CD14-positive monocyte (primary cell): Measurements from ENCODE around the gene FLYWCH2. TPM values are rescaled to one million over a fixed set of nuclear protein-coding genes. Genes with fewer than 3 reads are reported as not detected.

ENCODE experiments used
- DNase-seq, 3 donors: peaks; one replicate each; pipeline ENCODE4 v3.0.0-alpha.2; 2011 to 2022
- H2AFZ ChIP-seq: 2 replicates; pipeline ENCODE4 v1.6.0; 2012; ENCODE audit warnings: mild to moderate bottlenecking, low read depth, low read length, inconsistent platforms; ENCODE audit not compliant: insufficient read depth, poor library complexity, severe bottlenecking
- H3K27ac ChIP-seq, 2 donors: 1 replicate in 1 of 2; 2 replicates in 1 of 2; pipeline ENCODE4 v1.5.1; 2012 to 2013; ENCODE audit warnings: low read length in 2 of 2, control low read depth in 1 of 2, inconsistent platforms in 1 of 2, low read depth in 1 of 2, mild to moderate bottlenecking in 1 of 2
- H3K27me3 ChIP-seq, 2 donors: one replicate each; pipeline versions ENCODE4 v1.6.0 to v1.6.1; 2011 to 2013; ENCODE audit warnings: low read length in 2 of 2; ENCODE audit not compliant: control insufficient read depth in 2 of 2, insufficient read depth in 2 of 2
- H3K36me3 ChIP-seq, 2 donors: replicated peaks in 1 of 2; 1 replicate in 1 of 2; 2 replicates in 1 of 2; pipeline versions ENCODE4 v1.5.1 to v1.6.1; 2012 to 2013; ENCODE audit warnings: low read length in 2 of 2, control low read depth in 1 of 2, inconsistent platforms in 1 of 2, mild to moderate bottlenecking in 1 of 2; ENCODE audit not compliant: insufficient read depth in 2 of 2, control insufficient read depth in 1 of 2
- H3K4me1 ChIP-seq, 2 donors: 1 replicate in 1 of 2; 2 replicates in 1 of 2; pipeline versions ENCODE4 v1.5.1 to v1.6.1; 2012 to 2013; ENCODE audit warnings: low read length in 2 of 2, control low read depth in 1 of 2, inconsistent platforms in 1 of 2, mild to moderate bottlenecking in 1 of 2, moderate library complexity in 1 of 2; ENCODE audit not compliant: insufficient read depth in 2 of 2, control insufficient read depth in 1 of 2
- H3K4me2 ChIP-seq: replicated peaks from 2 replicates; pipeline ENCODE3; 2012; ENCODE audit warnings: low read length, moderate library complexity, mild to moderate bottlenecking; ENCODE audit not compliant: poor library complexity, severe bottlenecking; ENCODE audit errors: extremely low read depth
- H3K4me3 ChIP-seq, 3 experiments: fragments of 200-600 bp in 1 of 3; sonication (generic) in 1 of 3; replicated peaks in 1 of 3; 1 replicate in 2 of 3; 2 replicates in 1 of 3; pipeline ENCODE4 v1.5.1; 2011 to 2013; ENCODE audit warnings: low read length in 3 of 3, mild to moderate bottlenecking in 3 of 3, control low read depth in 2 of 3, low read depth in 2 of 3, inconsistent platforms in 1 of 3, moderate library complexity in 1 of 3
- H3K79me2 ChIP-seq: 2 replicates; pipeline ENCODE4 v1.6.0; 2012; ENCODE audit warnings: mild to moderate bottlenecking, control low read depth, inconsistent platforms, low read length, moderate library complexity; ENCODE audit not compliant: insufficient read depth
- H3K9ac ChIP-seq: 2 replicates; pipeline ENCODE4 v1.6.0; 2017; ENCODE audit warnings: low read length, mild to moderate bottlenecking; ENCODE audit not compliant: insufficient read depth, poor library complexity, severe bottlenecking
- H3K9me3 ChIP-seq, 2 donors: replicated peaks in 1 of 2; 1 replicate in 1 of 2; 2 replicates in 1 of 2; pipeline versions ENCODE4 v1.5.1 to v1.6.1; 2012 to 2013; ENCODE audit warnings: low read length in 2 of 2, control low read depth in 1 of 2; ENCODE audit not compliant: control insufficient read depth in 1 of 2, insufficient read depth in 1 of 2
- H4K20me1 ChIP-seq: 2 replicates; pipeline ENCODE4 v1.6.0; 2012; ENCODE audit warnings: mild to moderate bottlenecking, low read length, control low read depth, moderate library complexity; ENCODE audit not compliant: insufficient read depth
- H3K27ac Mint-ChIP-seq, 7 donors: one replicate each; pipeline ENCODE4 v1.8.0; 2020; ENCODE audit warnings: mild to moderate bottlenecking in 7 of 7, mixed read lengths in 7 of 7, moderate library complexity in 6 of 7, inconsistent platforms in 2 of 7
- H3K27me3 Mint-ChIP-seq, 3 donors: one replicate each; pipeline ENCODE4 v1.8.0; 2021 to 2022; ENCODE audit warnings: low read depth in 3 of 3, mild to moderate bottlenecking in 3 of 3, mixed read lengths in 3 of 3, moderate library complexity in 3 of 3, inconsistent platforms in 1 of 3
- H3K36me3 Mint-ChIP-seq, 2 donors: one replicate each; pipeline ENCODE4 v1.8.0; 2020; ENCODE audit warnings: mixed read lengths in 2 of 2, inconsistent platforms in 1 of 2, mild to moderate bottlenecking in 1 of 2
- H3K4me1 Mint-ChIP-seq: one replicate; pipeline ENCODE4 v1.8.0; 2020; ENCODE audit warnings: mild to moderate bottlenecking, mixed read lengths
- H3K4me3 Mint-ChIP-seq, 2 donors: one replicate each; pipeline ENCODE4 v1.8.0; 2020; ENCODE audit warnings: mild to moderate bottlenecking in 2 of 2, mixed read lengths in 2 of 2, moderate library complexity in 1 of 2
- H3K9me3 Mint-ChIP-seq, 7 donors: one replicate each; pipeline ENCODE4 v1.8.0; 2020 to 2022; ENCODE audit warnings: mixed read lengths in 7 of 7, mild to moderate bottlenecking in 6 of 7, moderate library complexity in 6 of 7, inconsistent platforms in 2 of 7
- WGBS: methylation state at CpG from one replicate; pipeline ENCODE4 v1.1.5; 2013; ENCODE audit warnings: missing lambda C conversion rate; ENCODE audit not compliant: insufficient coverage; 5-methylcytosine and 5-hydroxymethylcytosine counted together
- intact Hi-C, 2 donors: fragments of 100-400 bp; cut with micrococcal nuclease; formaldehyde crosslinking; loops; one replicate each; pipeline versions ENCODE4 v1.15.0 to v1.15.1; 2023
- polyA plus RNA-seq, 3 donors: library from polyadenylated mRNA; depleted of rRNA in 1 of 3; unstranded in 2 of 3; stranded (reverse) in 1 of 3; fragments of 300-500 nt in 2 of 3; fragments of >200 nt in 1 of 3; fragmentation: Illumina TruSeq in 2 of 3; gene quantifications; 1 replicate in 2 of 3; 2 replicates in 1 of 3; pipeline ENCODE4 v1.2.3, GENCODE V29; 2012 to 2021
- TF ChIP-seq, protein P1 (sequence below): fragments of 200-600 bp; IDR thresholded peaks from one replicate; pipeline ENCODE4 v1.8.0; 2022; ENCODE audit warnings: antibody characterized with exemption, mild to moderate bottlenecking

Gene FLYWCH2
- polyA plus RNA-seq, 3 donors, result 10.9 to 14.8 (median 12.7) TPM

DNA sequence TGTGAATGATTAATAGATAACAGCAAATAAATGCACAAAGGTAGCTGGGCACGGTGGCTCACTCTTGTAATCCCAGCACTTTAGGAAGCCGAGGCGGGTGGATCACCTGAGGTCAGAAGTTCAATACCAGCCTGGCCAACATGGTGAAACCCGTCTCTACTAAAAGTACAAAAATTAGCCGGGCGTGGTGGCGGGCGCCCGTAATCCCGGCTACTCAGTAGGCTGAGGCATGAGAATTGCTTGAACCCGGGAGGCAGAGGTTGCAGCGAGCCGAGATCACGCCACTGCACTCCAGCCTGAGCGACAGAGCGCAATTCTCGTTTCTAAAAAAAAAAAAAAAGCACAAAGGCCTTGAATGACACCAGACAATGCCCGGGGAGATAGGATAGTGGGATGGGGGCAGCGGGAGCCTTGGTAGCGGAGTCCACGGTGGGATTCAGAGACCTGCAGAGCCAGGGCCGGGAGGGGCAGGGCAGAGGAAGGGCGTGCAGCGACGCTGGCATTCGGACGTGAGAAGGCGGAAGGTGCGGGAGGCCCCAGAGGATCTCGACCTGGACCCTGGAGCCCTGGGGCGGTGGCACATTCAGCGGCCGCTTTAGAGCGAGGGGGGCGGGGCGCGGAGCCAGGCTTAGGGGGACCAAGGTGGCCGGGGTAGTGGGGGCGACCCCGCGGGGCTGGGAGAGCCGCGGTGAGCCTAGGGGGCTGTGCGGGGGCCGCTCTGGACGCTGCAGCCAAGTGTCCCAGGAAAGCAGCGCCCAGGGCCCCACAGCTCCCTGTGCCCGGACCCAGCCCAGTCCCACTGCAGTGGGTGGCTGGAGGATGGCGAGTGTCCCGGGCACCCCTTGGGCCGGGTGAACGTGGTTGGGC, 999 bp upstream of the FLYWCH2 start:
- peaks cover 3 to 13% (median 9%) of the 10 kb centered on the region in 7 donors for H3K9me3 Mint-ChIP-seq
- WGBS, result 3% methylated on average over 46 of the region's 52 CpGs
- Histone ChIP-seq H3K4me1 (peaks cover 13 to 22% of the 10 kb centered on the region in 2 donors), H3K4me2 (peak overlapping the region; percentile 89), H4K20me1 (no peaks in the 10 kb centered on the region), H3K79me2 (peaks cover 9% of the 10 kb centered on the region), H3K9ac (peak overlapping the region; percentile 81), H2AFZ (peak overlapping the region; percentile 96), H3K4me3 (peak overlapping the region; percentile 44 to 84 (median 48)), H3K36me3 (no peaks in the 10 kb centered on the region), H3K9me3 (peaks cover 0 to 9% of the 10 kb centered on the region in 2 donors), H3K27me3 (no peaks in the 10 kb centered on the region), H3K27ac (peak overlapping the region; percentile 70 to 89)
- DNase-seq, result peak in 2 of 3 donors; percentile 29 to 44
- TF ChIP-seq, protein P1, sequence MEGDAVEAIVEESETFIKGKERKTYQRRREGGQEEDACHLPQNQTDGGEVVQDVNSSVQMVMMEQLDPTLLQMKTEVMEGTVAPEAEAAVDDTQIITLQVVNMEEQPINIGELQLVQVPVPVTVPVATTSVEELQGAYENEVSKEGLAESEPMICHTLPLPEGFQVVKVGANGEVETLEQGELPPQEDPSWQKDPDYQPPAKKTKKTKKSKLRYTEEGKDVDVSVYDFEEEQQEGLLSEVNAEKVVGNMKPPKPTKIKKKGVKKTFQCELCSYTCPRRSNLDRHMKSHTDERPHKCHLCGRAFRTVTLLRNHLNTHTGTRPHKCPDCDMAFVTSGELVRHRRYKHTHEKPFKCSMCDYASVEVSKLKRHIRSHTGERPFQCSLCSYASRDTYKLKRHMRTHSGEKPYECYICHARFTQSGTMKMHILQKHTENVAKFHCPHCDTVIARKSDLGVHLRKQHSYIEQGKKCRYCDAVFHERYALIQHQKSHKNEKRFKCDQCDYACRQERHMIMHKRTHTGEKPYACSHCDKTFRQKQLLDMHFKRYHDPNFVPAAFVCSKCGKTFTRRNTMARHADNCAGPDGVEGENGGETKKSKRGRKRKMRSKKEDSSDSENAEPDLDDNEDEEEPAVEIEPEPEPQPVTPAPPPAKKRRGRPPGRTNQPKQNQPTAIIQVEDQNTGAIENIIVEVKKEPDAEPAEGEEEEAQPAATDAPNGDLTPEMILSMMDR, result no peak
- peaks cover 9 to 11% (median 10%) of the 10 kb centered on the region in 3 donors for H3K27me3 Mint-ChIP-seq
- H3K4me3 Mint-ChIP-seq, result peak overlapping the region; percentile 83 to 92
- H3K36me3 Mint-ChIP-seq, result no peaks in the 10 kb centered on the region
- intact Hi-C loops, result loop anchor here in 1 of 2 donors (1.0 kb wide), 1 partner anchor 23 kb away; no protein-coding TSS in a partner anchor
- H3K4me1 Mint-ChIP-seq, result peaks cover 14% of the 10 kb centered on the region
- H3K27ac Mint-ChIP-seq, result peak overlapping the region; percentile 93 to 98 (median 97)

DNA sequence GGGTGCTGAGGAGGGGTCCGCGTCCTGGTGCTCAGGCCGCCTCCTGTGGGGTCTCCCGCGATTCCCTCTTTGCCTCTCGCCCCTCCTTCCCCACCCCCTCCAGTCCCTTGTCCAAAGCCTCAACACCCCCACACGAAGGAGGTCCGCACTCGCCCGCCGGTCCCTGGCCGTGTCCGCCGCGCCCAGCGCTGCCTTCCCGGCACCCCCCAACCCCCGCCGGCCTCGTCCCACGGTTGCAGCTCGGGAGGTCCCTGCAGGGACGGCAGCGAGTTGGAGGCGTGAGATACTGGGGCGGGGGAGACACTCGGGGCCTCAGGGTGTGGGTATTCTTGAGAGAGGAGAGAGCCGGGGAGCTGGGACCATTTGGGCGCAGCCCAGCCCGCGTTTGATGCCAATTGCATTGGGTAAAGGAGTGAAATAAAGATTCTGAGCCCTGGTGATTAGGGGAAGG, 468 bp downstream of the FLYWCH2 start:
- peak overlapping the region; percentile 96 for H2AFZ ChIP-seq
- no peaks in the 10 kb centered on the region for H3K36me3 ChIP-seq
- TF ChIP-seq, protein P1, result no peak
- Mint-ChIP-seq H3K27me3 (peaks cover 5 to 11% (median 8%) of the 10 kb centered on the region in 3 donors), H3K4me1 (peaks cover 14% of the 10 kb centered on the region), H3K36me3 (no peaks in the 10 kb centered on the region), H3K27ac (peak overlapping the region in 6 of 7 donors; percentile 46 to 80 (median 76)), H3K4me3 (peak overlapping the region; percentile 83 to 92), H3K9me3 (peaks cover 3 to 17% (median 11%) of the 10 kb centered on the region in 7 donors)
- peak overlapping the region; percentile 70 to 89 for H3K27ac ChIP-seq
- 0% methylated on average over 24 of the region's 31 CpGs for WGBS
- H3K79me2 ChIP-seq, result peaks cover 9% of the 10 kb centered on the region
- H3K27me3 ChIP-seq, result no peaks in the 10 kb centered on the region
- H4K20me1 ChIP-seq, result no peaks in the 10 kb centered on the region
- H3K4me2 ChIP-seq, result peak overlapping the region; percentile 89
- peak overlapping the region; percentile 48 to 84 (median 67) for H3K4me3 ChIP-seq
- H3K4me1 ChIP-seq, result peaks cover 13 to 22% of the 10 kb centered on the region in 2 donors
- peaks cover 0 to 16% of the 10 kb centered on the region in 2 donors for H3K9me3 ChIP-seq
- intact Hi-C loops, result no loop called here
- peak overlapping the region; percentile 81 for H3K9ac ChIP-seq
- DNase-seq, result no peak
